ENCODE measurements around the gene PNPLA7. TPM values are rescaled to one million over a fixed set of nuclear protein-coding genes. Genes with fewer than 3 reads are reported as not detected.
"Not testable (repeated sequence)": the region's sequence is repeated elsewhere in the genome, so short reads cannot be mapped to it uniquely, and the experiment has no call there.

Gene PNPLA7
- total RNA-seq, 1 donor from 2014 or later, result 17.7 TPM

DNA sequence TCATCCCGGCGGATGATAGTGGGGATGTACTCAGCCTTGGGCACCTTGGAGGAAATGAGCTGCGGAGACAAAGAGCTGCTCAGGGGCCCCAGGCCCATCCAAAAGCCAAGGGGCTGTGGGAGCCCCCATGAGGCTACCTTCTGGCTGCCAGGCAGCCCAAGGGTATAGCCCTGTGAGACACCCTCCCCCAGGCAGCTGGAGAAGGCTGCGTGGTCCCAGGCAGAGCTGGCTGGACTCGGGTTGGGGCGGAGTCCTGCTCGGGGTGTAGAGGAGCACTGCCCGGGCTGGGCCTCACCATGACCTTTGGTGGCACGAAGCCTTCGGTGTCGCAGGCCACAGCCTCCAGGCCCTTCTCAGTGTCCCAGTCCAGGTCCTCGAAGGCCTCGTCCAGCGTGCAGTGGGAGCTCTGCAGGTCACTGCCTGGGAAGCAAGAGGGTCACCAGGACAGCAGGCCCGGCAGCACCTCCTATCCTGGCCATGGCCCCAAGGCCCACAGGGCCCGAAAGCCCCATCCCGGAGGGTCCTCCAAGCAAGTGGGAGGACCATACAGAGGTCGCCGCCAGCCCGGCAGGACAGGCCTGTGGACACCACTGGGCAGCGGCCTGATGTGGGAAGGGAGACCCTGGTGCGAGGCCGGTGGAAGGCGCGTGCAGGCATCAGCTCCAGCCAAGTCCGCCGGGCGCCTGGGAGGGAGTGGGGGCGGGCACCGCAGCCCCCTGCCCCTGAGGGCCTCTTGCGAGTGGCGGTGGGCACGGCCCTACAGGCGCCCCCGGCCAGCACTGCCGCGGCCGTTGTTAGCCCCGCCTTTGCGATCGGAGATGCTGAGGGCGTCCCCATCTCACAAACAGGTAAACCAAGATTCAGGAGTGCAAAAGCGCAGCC, 97.2 kb downstream of the PNPLA7 start:
- no peak for ATAC-seq
- DNase-seq (ENCODE audit: low spot score), result no peak

DNA sequence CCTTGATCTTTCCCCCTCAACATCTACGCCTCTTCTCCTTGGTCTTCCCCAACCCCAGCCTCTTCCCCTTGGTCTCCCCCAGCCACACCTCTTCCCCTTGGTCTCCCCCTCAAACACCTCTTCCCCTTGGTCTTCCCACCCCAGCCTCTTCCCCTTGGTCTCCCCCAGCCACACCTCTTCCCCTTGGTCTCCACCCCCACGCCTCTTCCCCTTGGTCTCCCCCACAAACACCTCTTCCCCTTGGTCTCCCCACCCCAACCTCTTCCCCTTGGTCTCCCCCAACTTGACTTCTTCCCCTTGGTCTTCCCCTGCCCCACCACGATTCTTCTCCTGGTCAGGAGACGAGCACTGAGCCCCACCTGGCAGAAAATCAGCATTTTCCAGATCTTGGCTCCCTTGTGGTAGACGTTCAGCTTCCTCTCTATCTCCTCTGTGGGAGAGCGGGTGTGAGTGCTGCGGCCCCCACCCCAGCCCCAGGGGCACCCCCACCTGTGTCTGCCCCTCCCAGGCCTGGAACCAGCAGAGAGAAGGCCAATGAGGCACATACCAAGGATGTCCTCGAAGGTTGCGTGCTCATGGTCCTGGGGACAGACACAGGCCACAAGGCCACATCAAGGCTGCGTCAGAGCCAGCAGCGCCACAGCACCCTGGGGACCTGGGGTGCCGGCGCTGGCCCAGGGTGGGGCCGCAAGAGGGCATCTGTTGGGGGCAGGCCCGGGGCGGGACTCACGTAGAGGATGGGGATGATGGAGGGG, 98.0 kb downstream of the PNPLA7 start:
- DNase-seq (ENCODE audit: low spot score) (no peak), ATAC-seq (no peak)

GRCh38 chr9:137451264-137452005, 98.8 kb downstream of the PNPLA7 start:
- not testable (repeated sequence) for DNase-seq (ENCODE audit: low spot score); ATAC-seq

GRCh38 chr9:137450539-137451222, 99.5 kb downstream of the PNPLA7 start:
- not testable (repeated sequence) for DNase-seq (ENCODE audit: low spot score); ATAC-seq

- no peak for DNase-seq (ENCODE audit: low spot score)
- no peak for ATAC-seq
Measured at GRCh38 chr9:137449931-137450538, 100.2 kb downstream of the PNPLA7 start.

DNA sequence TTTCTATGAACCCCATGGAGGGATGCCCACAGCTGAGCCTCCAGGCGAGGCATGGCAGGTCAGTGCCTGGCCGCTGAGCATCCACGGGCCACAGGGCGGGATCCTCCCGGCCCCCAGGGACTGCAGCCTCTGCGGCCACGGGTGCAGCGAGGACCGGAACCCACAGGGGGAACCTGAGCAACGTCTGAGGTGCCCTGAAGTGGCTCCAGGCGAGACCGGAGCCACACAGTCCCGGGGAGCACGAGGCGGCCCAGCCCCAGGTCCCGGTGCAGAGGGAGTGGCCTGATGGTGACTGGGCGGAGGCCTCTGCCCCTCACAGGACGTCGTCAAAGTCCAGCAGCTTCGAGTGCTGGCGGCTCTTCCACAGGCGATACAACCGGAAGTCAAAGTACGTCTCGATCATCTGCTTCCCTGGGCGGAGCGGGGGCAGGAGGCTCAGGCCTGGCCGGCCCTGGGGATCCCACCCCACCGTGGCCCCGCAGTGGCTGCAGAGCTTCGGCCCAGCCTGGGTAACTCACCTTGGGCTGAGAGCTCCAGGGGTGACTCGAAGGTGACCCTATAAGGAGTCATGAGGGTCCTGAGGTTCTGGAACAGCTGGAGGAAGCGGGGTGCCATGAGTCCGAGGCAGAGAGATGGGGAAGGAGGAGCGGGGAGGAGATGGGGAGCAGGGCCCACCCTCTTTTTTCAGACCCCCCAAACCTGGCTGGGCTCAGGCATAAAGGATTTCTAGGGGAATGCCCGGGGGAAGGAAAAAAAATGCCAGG, 100.9 kb downstream of the PNPLA7 start:
- ATAC-seq (no peak), DNase-seq (ENCODE audit: low spot score) (no peak)

GRCh38 chr9:137448602-137448962, 101.6 kb downstream of the PNPLA7 start:
- DNase-seq (ENCODE audit: low spot score) (no peak), ATAC-seq (no peak)

- no peak for DNase-seq (ENCODE audit: low spot score)
Measured at GRCh38 chr9:137447722-137448601, 102.2 kb downstream of the PNPLA7 start.

GRCh38 chr9:137446851-137447471, 103.2 kb downstream of the PNPLA7 start:
- DNase-seq (ENCODE audit: low spot score), result no peak

More at GRCh38 chr9:137447722-137448601, 102.2 kb downstream of the PNPLA7 start:
- peak; percentile 2 for ATAC-seq

DNA sequence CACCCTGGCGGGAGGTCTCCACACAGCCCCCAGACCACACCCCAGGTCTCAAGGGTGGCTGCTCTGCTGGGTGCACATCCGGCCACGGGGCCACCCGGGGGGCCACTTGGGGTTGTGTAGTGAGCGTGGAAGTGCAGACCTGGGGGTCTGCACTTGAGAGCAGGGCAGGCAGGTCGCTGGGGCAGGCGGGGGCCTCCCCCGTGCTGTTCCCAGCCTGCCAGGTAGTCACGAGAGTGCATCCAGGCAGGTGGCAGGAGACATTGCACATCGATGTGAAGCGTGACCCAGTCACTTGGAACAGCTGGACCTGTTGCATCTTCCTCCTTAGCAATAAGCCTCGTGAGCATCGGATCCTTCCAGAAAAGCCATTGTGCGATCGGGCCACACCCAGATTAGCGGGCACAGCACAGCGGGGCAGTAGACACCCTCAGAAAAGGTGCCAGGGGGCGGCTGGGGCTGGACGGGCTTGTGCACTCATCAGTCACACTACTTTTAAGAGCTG, 104.2 kb downstream of the PNPLA7 start:
- ATAC-seq (no peak), DNase-seq (ENCODE audit: low spot score) (no peak)

More at GRCh38 chr9:137446851-137447471, 103.2 kb downstream of the PNPLA7 start:
- no peak for ATAC-seq

- peak; percentile 64 for ATAC-seq
Measured at GRCh38 chr9:137445275-137445807, 104.9 kb downstream of the PNPLA7 start.

DNA sequence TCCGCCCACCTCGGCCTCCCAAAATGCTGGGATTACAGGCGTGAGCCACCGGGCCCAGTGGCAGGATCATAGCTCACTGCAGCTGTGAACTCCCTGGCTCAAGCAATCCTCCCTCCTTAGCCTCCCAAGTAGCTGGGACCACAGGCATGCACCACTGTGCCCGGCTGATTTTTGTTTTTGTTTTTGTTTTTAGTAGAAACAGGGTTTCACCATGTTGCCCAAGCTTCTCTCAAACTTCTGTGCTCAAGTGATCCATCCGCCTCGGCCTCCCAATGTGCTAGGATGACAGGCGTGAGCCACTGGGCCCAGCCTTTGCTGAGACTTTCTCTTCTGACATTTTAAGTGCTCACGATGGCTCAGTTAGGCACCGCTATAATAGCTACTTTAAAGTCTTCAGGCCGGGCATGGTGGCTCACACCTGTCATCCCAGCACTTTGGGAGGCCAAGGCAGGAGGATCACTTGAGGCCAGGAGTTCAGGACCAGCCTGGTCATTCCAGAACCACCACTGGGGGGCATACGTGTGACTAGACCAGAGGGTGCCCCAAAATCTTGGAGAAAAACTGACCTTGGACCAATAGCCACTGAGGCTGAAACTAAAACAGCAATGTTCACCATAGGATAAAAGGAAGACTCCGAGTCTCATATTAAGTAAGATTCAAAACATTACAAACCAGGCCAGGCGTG, 106.0 kb downstream of the PNPLA7 start:
- ATAC-seq (no peak), DNase-seq (ENCODE audit: low spot score) (no peak)

More at GRCh38 chr9:137445275-137445807, 104.9 kb downstream of the PNPLA7 start:
- peak; percentile 75 for DNase-seq (ENCODE audit: low spot score)

DNA sequence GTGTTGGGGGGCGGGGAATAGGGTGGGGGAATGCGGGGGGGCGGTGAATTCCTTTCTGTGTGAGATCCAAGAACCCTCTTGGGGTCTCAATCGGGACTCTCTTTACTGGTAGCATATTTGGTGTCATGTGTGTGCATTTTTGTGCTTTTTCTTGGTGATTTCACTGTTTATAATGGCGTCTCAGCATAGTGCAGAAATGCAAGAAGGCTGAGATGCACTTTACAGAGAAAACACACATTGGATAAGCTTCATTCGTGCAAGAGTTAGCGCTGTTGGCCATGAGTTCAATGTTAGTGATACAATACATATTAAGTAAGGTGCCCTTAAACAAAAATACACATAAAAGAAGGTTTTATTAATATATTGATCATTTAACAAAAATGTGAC, 108.3 kb downstream of the PNPLA7 start:
- no peak for ATAC-seq

GRCh38 chr9:137441289-137441934, 108.8 kb downstream of the PNPLA7 start, which contains the start of gene ENTPD8:
Gene ENTPD8, minus strand, starts transcription at chr9:137441357. Its CDS starts 3,072 bp downstream, at chr9:137438285.
- ATAC-seq (peak; percentile 86), DNase-seq (ENCODE audit: low spot score) (peak; percentile 94)

More for the DNA sequence above, 108.3 kb downstream of the PNPLA7 start:
- no peak for DNase-seq (ENCODE audit: low spot score)

DNA sequence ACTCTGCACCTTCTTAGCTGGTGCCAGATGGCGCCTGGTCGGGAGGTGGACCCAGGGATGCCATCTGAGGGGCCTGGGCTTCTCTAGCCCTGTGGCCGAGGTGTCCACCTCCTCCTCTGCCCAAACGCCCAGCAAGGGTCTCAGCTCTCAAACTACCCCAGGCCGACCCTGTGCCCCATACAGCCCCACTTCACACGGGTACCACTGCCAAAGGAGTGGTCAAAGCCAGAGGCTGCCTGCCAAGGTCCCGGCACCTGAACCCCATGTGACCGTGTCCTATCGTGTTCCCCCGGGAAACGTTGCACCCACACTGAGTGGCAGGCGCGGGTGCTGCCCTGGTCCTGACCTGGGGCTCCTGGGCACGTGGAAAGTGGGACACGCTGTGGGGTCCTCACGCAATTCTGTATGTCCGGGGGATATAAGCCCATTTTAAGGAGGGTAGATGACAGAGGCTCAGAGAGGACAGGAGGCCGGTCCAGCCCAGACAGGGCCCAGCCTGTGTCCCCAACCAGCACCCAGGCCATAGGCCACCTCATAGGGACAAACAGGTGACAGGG, 111.0 kb downstream of the PNPLA7 start:
- peak; percentile 50 for DNase-seq (ENCODE audit: low spot score)
- ATAC-seq, result no peak

All from left lobe of liver (tissue), 2 donors.